ENCODE measurements around the gene COL21A1.

Gene COL21A1

GRCh38 chr6:56244528-56245253, 2.7 kb downstream of the COL21A1 start:
- DNase-seq, result no peak

GRCh38 chr6:56244089-56244488, 3.3 kb downstream of the COL21A1 start:
- no peak for DNase-seq

GRCh38 chr6:56243518-56244070, 3.8 kb downstream of the COL21A1 start:
- no peak for DNase-seq

GRCh38 chr6:56242346-56242745, 5.0 kb downstream of the COL21A1 start:
- DNase-seq, result no peak

GRCh38 chr6:56241124-56241802, 6.1 kb downstream of the COL21A1 start:
- DNase-seq, result no peak

- no peak for DNase-seq
These were observed 9.0 kb downstream of the COL21A1 start for GRCh38 chr6:56238352-56238751.

- DNase-seq, result no peak
These were observed 12.1 kb downstream of the COL21A1 start for GRCh38 chr6:56235245-56235644.

GRCh38 chr6:56232436-56232835, 14.9 kb downstream of the COL21A1 start:
- DNase-seq, result no peak

GRCh38 chr6:56231827-56232226, 15.6 kb downstream of the COL21A1 start:
- DNase-seq, result no peak

- DNase-seq, result no peak
These were observed 16.3 kb downstream of the COL21A1 start for GRCh38 chr6:56230976-56231566.

GRCh38 chr6:56227071-56227879, 20.1 kb downstream of the COL21A1 start:
- DNase-seq, result no peak

- DNase-seq, result no peak
These were observed 23.4 kb downstream of the COL21A1 start for GRCh38 chr6:56223995-56224394.

GRCh38 chr6:56222499-56222898, 24.9 kb downstream of the COL21A1 start:
- DNase-seq, result no peak

- no peak for DNase-seq
These were observed 27.3 kb downstream of the COL21A1 start for GRCh38 chr6:56220078-56220477.

GRCh38 chr6:56214703-56215101, 32.7 kb downstream of the COL21A1 start:
- DNase-seq, result no peak

- DNase-seq, result no peak
These were observed 33.2 kb downstream of the COL21A1 start for GRCh38 chr6:56214041-56214702.

GRCh38 chr6:56211724-56212123, 35.7 kb downstream of the COL21A1 start:
- no peak for DNase-seq

- no peak for DNase-seq
These were observed 43.2 kb downstream of the COL21A1 start for GRCh38 chr6:56204134-56204533.

GRCh38 chr6:56199956-56200355, 47.4 kb downstream of the COL21A1 start:
- no peak for DNase-seq

- DNase-seq, result no peak
These were observed 53.5 kb downstream of the COL21A1 start for GRCh38 chr6:56193846-56194245.

GRCh38 chr6:56188429-56188828, 59.0 kb downstream of the COL21A1 start:
- DNase-seq, result no peak

GRCh38 chr6:56187686-56188085, 59.7 kb downstream of the COL21A1 start:
- DNase-seq, result no peak

All from NCI-H1694 (cell line).